ENCODE data around the gene CHRNB1.
"Not testable (repeated sequence)": the region's sequence is repeated elsewhere in the genome, so short reads cannot be mapped to it uniquely, and the experiment has no call there.

Gene CHRNB1

DNA sequence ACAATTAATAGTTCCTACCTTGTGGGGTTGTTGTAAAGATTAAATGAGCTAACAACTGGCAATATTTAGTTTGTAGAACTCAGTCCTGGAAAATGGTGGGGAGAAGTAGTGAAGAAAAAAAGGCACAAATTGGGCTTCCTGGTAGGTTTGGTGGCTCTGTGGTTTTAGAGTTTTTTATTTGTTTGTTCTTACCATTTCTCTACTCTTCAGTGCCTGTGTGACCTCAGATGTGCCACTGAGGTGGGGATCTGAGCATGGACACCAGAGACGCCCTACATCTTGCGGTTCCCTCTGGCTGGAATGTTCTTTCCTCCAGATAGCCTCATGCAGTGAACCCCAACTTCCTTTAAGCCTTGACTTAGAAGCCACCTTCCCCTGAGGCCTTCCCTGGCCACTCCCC, 26.9 kb downstream of the CHRNB1 start:
- no peak overlapping the region for H3K4me3 ChIP-seq (replicated peaks; ENCODE audit: low read depth, low read length)
- TF ChIP-seq, protein P1, sequence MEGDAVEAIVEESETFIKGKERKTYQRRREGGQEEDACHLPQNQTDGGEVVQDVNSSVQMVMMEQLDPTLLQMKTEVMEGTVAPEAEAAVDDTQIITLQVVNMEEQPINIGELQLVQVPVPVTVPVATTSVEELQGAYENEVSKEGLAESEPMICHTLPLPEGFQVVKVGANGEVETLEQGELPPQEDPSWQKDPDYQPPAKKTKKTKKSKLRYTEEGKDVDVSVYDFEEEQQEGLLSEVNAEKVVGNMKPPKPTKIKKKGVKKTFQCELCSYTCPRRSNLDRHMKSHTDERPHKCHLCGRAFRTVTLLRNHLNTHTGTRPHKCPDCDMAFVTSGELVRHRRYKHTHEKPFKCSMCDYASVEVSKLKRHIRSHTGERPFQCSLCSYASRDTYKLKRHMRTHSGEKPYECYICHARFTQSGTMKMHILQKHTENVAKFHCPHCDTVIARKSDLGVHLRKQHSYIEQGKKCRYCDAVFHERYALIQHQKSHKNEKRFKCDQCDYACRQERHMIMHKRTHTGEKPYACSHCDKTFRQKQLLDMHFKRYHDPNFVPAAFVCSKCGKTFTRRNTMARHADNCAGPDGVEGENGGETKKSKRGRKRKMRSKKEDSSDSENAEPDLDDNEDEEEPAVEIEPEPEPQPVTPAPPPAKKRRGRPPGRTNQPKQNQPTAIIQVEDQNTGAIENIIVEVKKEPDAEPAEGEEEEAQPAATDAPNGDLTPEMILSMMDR (IDR thresholded peaks at IDR 0.05; ENCODE audit: low read depth, low read length, missing control alignments) = no peak
- DNase-seq (ENCODE audit: extremely low read depth, low read depth) = no peak

DNA sequence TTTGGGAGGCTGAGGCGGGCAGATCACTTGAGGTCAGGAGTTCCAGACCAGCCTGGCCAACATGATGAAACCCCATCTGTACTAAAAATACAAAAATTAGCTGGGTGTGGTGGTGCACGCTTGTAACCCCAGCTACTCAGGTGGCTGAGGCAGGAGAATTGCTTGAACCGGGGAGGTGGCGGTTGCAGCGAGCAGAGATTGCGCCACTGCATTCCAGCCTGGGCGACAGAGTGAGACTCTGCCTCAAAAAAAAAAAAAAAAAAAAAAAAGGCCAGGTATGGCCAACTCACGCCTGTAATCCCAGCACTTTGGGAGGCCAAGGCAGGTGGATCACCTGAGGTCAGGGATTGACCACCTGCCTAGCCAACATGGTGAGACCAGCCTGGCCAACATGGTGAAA, 29.9 kb downstream of the CHRNB1 start:
- H3K4me3 ChIP-seq (replicated peaks; ENCODE audit: low read depth, low read length); DNase-seq (ENCODE audit: extremely low read depth, low read depth): not testable (repeated sequence)

DNA sequence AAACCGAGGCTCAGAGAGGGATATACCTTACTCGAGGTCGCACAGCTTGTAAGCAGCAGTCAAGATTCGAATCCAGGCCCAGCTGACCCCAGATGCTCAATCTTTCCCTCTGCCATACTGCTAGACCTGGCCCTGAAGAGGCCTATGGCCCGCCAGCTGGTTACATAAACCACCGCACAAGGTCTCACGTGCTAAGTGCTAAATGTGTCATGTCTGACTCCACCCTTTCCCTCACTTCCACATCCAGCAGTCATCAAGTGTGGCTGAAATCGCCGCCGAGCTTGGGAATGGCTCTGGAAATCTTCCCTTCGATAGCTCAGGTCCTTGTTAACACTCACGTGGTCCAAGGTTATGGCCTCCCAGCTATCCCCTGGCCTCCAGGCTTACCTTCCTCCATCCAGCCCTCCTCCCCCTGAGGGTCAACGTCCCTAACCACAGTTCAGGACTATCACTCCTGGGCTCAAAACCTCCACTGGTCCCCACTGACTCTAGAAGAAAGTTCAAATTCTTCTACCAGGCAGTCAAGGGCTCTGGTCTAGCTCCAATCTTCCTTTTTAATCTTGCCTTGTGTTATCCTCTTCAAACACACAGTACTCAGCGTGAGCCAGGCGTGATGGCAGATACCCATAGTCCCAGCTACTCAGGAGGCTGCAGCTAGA, 31.0 kb downstream of the CHRNB1 start:
- no peak overlapping the region for H3K4me3 ChIP-seq (replicated peaks; ENCODE audit: low read depth, low read length)
- DNase-seq (ENCODE audit: extremely low read depth, low read depth) = no peak
- TF ChIP-seq, protein P1 (IDR thresholded peaks at IDR 0.05; ENCODE audit: low read depth, low read length, missing control alignments) = no peak

DNA sequence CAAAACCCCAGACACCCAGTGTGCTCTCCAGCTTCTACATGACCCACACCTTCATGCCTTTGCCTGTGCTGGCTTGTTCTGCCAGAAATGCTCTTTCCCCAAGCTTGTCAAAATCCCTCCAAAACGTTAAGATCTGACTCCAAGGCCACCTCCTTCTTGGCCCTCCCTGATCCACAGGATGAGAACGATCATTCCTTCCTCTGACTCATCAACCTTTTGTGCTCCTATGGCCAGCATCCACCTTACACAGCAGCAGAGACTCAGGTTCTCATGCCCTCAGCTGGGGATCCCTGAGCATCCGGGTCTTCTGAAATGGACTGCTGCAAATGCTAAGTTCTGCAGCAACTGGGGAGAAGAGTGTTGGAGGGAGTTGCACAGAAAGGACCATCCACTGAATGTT, 31.6 kb downstream of the CHRNB1 start:
- DNase-seq (ENCODE audit: extremely low read depth, low read depth) = no peak
- no peak overlapping the region for H3K4me3 ChIP-seq (replicated peaks; ENCODE audit: low read depth, low read length)

DNA sequence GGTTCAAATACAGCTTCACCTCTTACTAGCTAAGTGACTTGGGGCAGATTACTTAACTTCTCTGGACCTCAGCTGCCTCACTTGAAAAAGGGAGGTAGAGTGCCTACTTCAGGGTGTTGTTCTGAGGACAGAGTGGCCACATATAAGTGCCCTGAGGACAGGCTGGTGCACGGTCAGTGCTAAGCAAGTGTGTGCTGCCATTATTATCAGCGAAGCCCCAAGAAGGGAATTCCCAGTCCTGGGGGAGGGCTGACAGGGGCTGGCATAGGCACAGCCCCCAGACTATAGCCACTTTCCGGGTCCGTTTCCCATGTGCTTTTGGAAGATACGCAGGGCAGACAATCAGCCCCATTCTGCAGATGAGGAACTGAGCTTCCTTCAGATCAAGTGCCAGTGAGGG, 32.1 kb downstream of the CHRNB1 start:
- TF ChIP-seq, protein P1 (IDR thresholded peaks at IDR 0.05; ENCODE audit: low read depth, low read length, missing control alignments) = no peak
- no peak for DNase-seq (ENCODE audit: extremely low read depth, low read depth)
- peak overlapping the region; percentile 72 for H3K4me3 ChIP-seq (replicated peaks; ENCODE audit: low read depth, low read length)

More for the DNA sequence above, 31.6 kb downstream of the CHRNB1 start:
- TF ChIP-seq, protein P1 (IDR thresholded peaks at IDR 0.05; ENCODE audit: low read depth, low read length, missing control alignments) = no peak

DNA sequence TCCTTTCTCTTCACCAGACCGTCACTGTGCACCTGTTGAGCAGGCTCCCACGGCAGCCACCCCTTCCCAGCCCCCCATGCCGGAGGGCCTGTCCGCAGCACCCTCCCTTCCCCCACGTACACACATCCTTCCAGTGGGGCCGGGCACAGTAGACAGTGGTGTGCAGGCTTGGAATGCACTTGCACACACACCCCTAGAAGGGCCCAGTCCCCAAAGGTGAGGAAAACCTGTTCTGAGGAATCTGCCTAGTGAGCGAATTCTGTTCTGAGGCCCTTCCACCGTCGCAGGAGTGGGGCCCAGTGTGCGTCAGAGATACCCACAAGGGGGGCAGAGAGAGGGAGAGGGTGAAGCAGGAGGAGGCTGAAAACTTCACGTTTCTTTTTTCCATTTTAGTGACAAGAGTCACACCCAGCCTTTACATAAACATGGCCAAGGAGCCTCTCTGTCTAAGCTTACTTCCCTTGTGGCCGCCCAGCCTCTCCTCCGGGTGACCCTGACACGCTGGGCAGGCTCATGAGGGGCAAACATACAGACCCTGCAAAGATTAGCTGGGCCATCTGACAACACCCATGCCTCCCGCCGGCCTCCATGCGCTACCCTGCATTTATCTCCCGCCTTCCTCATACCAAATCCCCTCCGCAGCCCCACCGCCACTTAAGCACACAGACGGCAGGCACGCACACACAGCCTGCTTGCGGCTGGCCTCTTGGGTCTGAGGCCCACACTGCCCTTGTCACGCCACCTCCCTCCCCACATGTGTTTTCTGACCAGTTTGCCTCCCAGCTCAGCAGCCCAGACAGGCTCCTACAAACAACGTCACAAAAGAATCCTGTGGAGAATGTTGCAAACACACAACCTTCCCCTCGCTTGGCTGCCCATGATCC, 32.8 kb downstream of the CHRNB1 start:
- DNase-seq (ENCODE audit: extremely low read depth, low read depth) = no peak
- TF ChIP-seq, protein P1 (IDR thresholded peaks at IDR 0.05; ENCODE audit: low read depth, low read length, missing control alignments) = no peak
- H3K4me3 ChIP-seq (replicated peaks; ENCODE audit: low read depth, low read length) = peak overlapping the region; percentile 72
